ENCODE data around the gene GREM1.

DNA sequence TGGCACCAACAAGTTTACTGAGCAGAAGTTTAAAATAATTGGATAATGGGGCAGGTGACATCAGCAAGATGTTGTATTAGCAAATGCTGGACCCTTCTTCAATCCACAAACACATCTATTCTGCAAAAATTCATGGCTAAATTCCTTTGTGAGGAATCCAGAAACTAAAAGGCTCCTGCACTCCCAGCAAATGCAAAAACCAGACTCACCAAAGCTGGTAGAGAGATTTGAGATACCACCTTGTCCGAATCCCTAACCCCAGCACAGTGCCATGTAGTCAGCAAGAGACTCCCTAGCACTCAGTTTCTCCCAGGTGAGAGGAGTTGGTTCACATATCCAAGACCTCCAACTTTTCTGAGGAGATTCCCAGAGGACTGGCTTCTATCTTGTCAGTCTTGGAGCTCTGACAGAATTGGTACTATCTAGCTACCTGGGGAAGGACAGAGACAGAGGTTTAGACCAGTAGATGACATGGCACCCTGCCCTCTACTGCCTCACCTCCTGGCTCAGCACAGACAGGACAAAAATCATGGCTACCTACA lies 21.8 kb downstream of the GREM1 start:
- TF ChIP-seq, protein P1, sequence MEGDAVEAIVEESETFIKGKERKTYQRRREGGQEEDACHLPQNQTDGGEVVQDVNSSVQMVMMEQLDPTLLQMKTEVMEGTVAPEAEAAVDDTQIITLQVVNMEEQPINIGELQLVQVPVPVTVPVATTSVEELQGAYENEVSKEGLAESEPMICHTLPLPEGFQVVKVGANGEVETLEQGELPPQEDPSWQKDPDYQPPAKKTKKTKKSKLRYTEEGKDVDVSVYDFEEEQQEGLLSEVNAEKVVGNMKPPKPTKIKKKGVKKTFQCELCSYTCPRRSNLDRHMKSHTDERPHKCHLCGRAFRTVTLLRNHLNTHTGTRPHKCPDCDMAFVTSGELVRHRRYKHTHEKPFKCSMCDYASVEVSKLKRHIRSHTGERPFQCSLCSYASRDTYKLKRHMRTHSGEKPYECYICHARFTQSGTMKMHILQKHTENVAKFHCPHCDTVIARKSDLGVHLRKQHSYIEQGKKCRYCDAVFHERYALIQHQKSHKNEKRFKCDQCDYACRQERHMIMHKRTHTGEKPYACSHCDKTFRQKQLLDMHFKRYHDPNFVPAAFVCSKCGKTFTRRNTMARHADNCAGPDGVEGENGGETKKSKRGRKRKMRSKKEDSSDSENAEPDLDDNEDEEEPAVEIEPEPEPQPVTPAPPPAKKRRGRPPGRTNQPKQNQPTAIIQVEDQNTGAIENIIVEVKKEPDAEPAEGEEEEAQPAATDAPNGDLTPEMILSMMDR (conservative IDR thresholded peaks at IDR 0.05; ENCODE audit: low read depth, low read length) = no peak
- TF ChIP-seq EZH2 (IDR thresholded peaks at IDR 0.05; ENCODE audit: borderline replicate concordance, low read depth, low read length, poor library complexity, severe bottlenecking) = no peak
